Endothelial cell of umbilical vein (primary cell): ENCODE measurements around the gene AMPH. TPM values are rescaled to one million over a fixed set of nuclear protein-coding genes. Genes with fewer than 3 reads are reported as not detected.

Experiments
- BruUV-seq: library from RNA; stranded (reverse); fragments of 400-500 nt; replicated peaks from 2 replicates; lab custom pipeline; 2021; lab: Mats Ljungman, UMichigan
- CTCF ChIA-PET: fragments of 300-600, 350-600 bp; sonication (Branson Sonifier 250); formaldehyde crosslinking; loops from one replicate; lab custom pipeline; 2021; ENCODE audit warnings: antibody characterized with exemption, inconsistent platforms; lab: Charles Lee
- POLR2A ChIA-PET: fragments of 300-600, 350-600 bp; sonication (Branson Sonifier 250); formaldehyde crosslinking; loops from one replicate; lab custom pipeline; 2021; ENCODE audit warnings: antibody characterized with exemption, inconsistent platforms; lab: Charles Lee
- DNase-seq: peaks from one replicate; pipeline ENCODE4 v3.0.0-alpha.2; 2011; ENCODE audit warnings: low read depth, low spot score
- FAIRE-seq: peaks from 2 replicates; lab custom pipeline; 2011; peaks lifted over from hg19 to GRCh38; lab: Jason Lieb, UNC
- H2AFZ ChIP-seq: 2 replicates; pipeline ENCODE4 v1.6.0; 2012; ENCODE audit warnings: low read depth, low read length, control low read depth, inconsistent platforms
- H3K27ac ChIP-seq: 2 replicates; pipeline ENCODE4 v1.5.1; 2011; ENCODE audit warnings: low read depth, mild to moderate bottlenecking, control low read depth, low read length, moderate library complexity; ENCODE audit not compliant: insufficient read depth
- H3K27me3 ChIP-seq, 2 experiments: 2 replicates each; pipeline versions ENCODE4 v1.6.0 to v1.6.1; 2011; ENCODE audit warnings: low read length in 2 of 2, mixed read lengths in 1 of 2; ENCODE audit not compliant: control insufficient read depth in 2 of 2, insufficient read depth in 2 of 2
- H3K36me3 ChIP-seq, 2 experiments: 2 replicates in 1 of 2; 3 replicates in 1 of 2; pipeline ENCODE4 v1.5.1; 2011; ENCODE audit warnings: low read length in 2 of 2, mild to moderate bottlenecking in 1 of 2, moderate library complexity in 1 of 2; ENCODE audit not compliant: control insufficient read depth in 2 of 2, insufficient read depth in 2 of 2; ENCODE audit errors: extremely low read depth in 1 of 2
- H3K4me1 ChIP-seq: 3 replicates; pipeline ENCODE4 v1.5.1; 2011; ENCODE audit warnings: mild to moderate bottlenecking, low read length; ENCODE audit not compliant: control insufficient read depth, insufficient read depth; ENCODE audit errors: extremely low read depth
- H3K4me2 ChIP-seq: 2 replicates; pipeline ENCODE4 v1.6.1; 2011; ENCODE audit warnings: low read length, control low read depth, mixed read lengths; ENCODE audit not compliant: insufficient read depth
- H3K4me3 ChIP-seq, 3 experiments: fragments of 200-600 bp in 1 of 3; sonication (generic), shearing (Covaris generic) in 1 of 3; replicated peaks in 1 of 3; 2 replicates each; pipeline ENCODE4 v1.5.1; 2011 to 2016; ENCODE audit warnings: control low read depth in 3 of 3, low read length in 3 of 3, mild to moderate bottlenecking in 2 of 3, inconsistent platforms in 1 of 3, low read depth in 1 of 3, moderate library complexity in 1 of 3; ENCODE audit not compliant: insufficient read depth in 1 of 3
- H3K79me2 ChIP-seq: 2 replicates; pipeline ENCODE4 v1.6.0; 2012; ENCODE audit warnings: low read length, inconsistent platforms; ENCODE audit not compliant: control insufficient read depth, insufficient read depth
- H3K9ac ChIP-seq: replicated peaks from 2 replicates; pipeline ENCODE3; 2011; ENCODE audit warnings: low read length, control low read depth; ENCODE audit not compliant: insufficient read depth; ENCODE audit errors: extremely low read depth
- H3K9me1 ChIP-seq: replicated peaks from 3 replicates; pipeline ENCODE4 v1.6.0; 2011; ENCODE audit warnings: mild to moderate bottlenecking, low read length; ENCODE audit not compliant: control insufficient read depth, insufficient read depth; ENCODE audit errors: extremely low read depth
- H3K9me3 ChIP-seq: replicated peaks from 2 replicates; pipeline ENCODE4 v1.5.1; 2012; ENCODE audit warnings: low read length, inconsistent platforms; ENCODE audit not compliant: control insufficient read depth, insufficient read depth
- H4K20me1 ChIP-seq: replicated peaks from 2 replicates; pipeline ENCODE3; 2011; ENCODE audit warnings: mild to moderate bottlenecking, low read length; ENCODE audit not compliant: control insufficient read depth, insufficient read depth; ENCODE audit errors: extremely low read depth
- CTCF ChIP-seq, 2 donors: IDR thresholded peaks; 1 replicate in 1 of 2; 2 replicates in 1 of 2; pipeline ENCODE4 v1.5.1; 2011; ENCODE audit warnings: low read length in 2 of 2, mild to moderate bottlenecking in 2 of 2, moderate library complexity in 2 of 2, control low read depth in 1 of 2, inconsistent platforms in 1 of 2, low read depth in 1 of 2; ENCODE audit not compliant: insufficient read depth in 1 of 2; ENCODE audit errors: extremely low read depth in 1 of 2
- EZH2 ChIP-seq: IDR thresholded peaks from 2 replicates; pipeline ENCODE4 v1.6.1; 2012; ENCODE audit warnings: borderline replicate concordance, low read depth, mild to moderate bottlenecking, moderate library complexity, low read length, inconsistent platforms; ENCODE audit not compliant: severe bottlenecking
- FOS ChIP-seq: IDR thresholded peaks from 2 replicates; pipeline ENCODE4 v1.6.1; 2011; ENCODE audit warnings: mild to moderate bottlenecking, low read length, moderate library complexity, borderline replicate concordance; ENCODE audit not compliant: insufficient read depth
- GATA2 ChIP-seq: IDR thresholded peaks from 2 replicates; pipeline ENCODE4 v1.7.0; 2011; ENCODE audit warnings: low read depth, mild to moderate bottlenecking, moderate library complexity, mixed read lengths, low read length; ENCODE audit not compliant: insufficient read length, insufficient read depth
- JUN ChIP-seq: IDR thresholded peaks from 2 replicates; pipeline ENCODE4 v1.6.1; 2011; ENCODE audit warnings: borderline replicate concordance, low read depth; ENCODE audit not compliant: insufficient read length, insufficient read depth
- MAX ChIP-seq: IDR thresholded peaks from 2 replicates; pipeline ENCODE4 v1.6.1; 2011; ENCODE audit not compliant: insufficient read depth, insufficient read length
- MYC ChIP-seq: IDR thresholded peaks from one replicate; pipeline ENCODE4 v1.6.1; 2011; ENCODE audit warnings: mild to moderate bottlenecking, low read depth, low read length
- POLR2A ChIP-seq: IDR thresholded peaks from 2 replicates; pipeline ENCODE4 v1.6.1; 2012; ENCODE audit warnings: low read depth, mild to moderate bottlenecking, control low read depth, low read length
- POLR2AphosphoS5 ChIP-seq: IDR thresholded peaks from 2 replicates; pipeline ENCODE4 v1.6.1; 2012; ENCODE audit warnings: low read depth, mild to moderate bottlenecking, control low read depth, low read length, moderate library complexity; ENCODE audit not compliant: insufficient read depth
- dilution Hi-C: fragments of 300-500 bp; cut with MboI; formaldehyde crosslinking; loops from one replicate; pipeline ENCODE4 v1.15.0; 2019; ENCODE audit warnings: low sequenced_read_pairs; ENCODE audit not compliant: extremely low pct_ligation_motif_present
- intact Hi-C: fragments of 100-400 bp; cut with micrococcal nuclease; formaldehyde crosslinking; loops from one replicate; pipeline ENCODE4 v1.10.0; 2022
- polyA plus RNA-seq, 4 experiments: library from polyadenylated mRNA; depleted of rRNA in 3 of 4; stranded (reverse) in 3 of 4; unstranded in 1 of 4; fragments of >200 nt; gene quantifications; 2 replicates each; pipeline versions ENCODE4 v1.2.1 to v1.2.3, GENCODE V29; 2011 to 2012; ENCODE audit warnings: missing spikeins in 1 of 4
- total RNA-seq: library from RNA; stranded (reverse); gene quantifications from 2 replicates; pipeline ENCODE4 v1.2.3, GENCODE V29; 2021

AMPH gene
- total and polyA plus RNA-seq, 2 donors (not counting 3 experiments of a cell fraction or from before 2014, with no cell fraction given): 5.2 to 9.2 TPM

GRCh38 chr7:38492010-38492409 lies 139.2 kb downstream of the AMPH start:
- Histone ChIP-seq H2AFZ (no peak overlapping the region), H3K9me3 (no peaks in the 10 kb centered on the region), H4K20me1 (no peaks in the 10 kb centered on the region), H3K27ac (no peak overlapping the region), H3K9ac (no peak overlapping the region), H3K27me3 (no peaks in the 10 kb centered on the region), H3K9me1 (no peaks in the 10 kb centered on the region), H3K4me1 (no peaks in the 10 kb centered on the region), H3K4me2 (no peak overlapping the region), H3K79me2 (no peaks in the 10 kb centered on the region), H3K4me3 (no peak overlapping the region), H3K36me3 (no peaks in the 10 kb centered on the region)
- no peak for DNase-seq
- ChIA-PET POLR2A (no interaction called here), CTCF (no interaction called here)
- no TSS peak for BruUV-seq
- dilution Hi-C loops: no loop called here
- intact Hi-C loops: no loop called here
- FAIRE-seq: no peak
- no peak for TF ChIP-seq POLR2A
- TF ChIP-seq JUN: no peak
- TF ChIP-seq EZH2: no peak
- no peak for TF ChIP-seq GATA2

- no peaks in the 10 kb centered on the region for H3K79me2 ChIP-seq
- ChIA-PET CTCF (no interaction called here), POLR2A (no interaction called here)
- intact Hi-C loops: no loop called here
- H3K36me3 ChIP-seq: no peaks in the 10 kb centered on the region
- no peaks in the 10 kb centered on the region for H3K27me3 ChIP-seq
- no peak overlapping the region for H3K4me2 ChIP-seq
- no TSS peak for BruUV-seq
- no peak overlapping the region for H3K9ac ChIP-seq
- dilution Hi-C loops: no loop called here
- no peaks in the 10 kb centered on the region for H4K20me1 ChIP-seq
- no peak for FAIRE-seq
- no peaks in the 10 kb centered on the region for H3K9me3 ChIP-seq
- H3K9me1 ChIP-seq: no peaks in the 10 kb centered on the region
- TF ChIP-seq FOS: no peak
- no peak for TF ChIP-seq POLR2AphosphoS5
- TF ChIP-seq CTCF (IDR thresholded peaks at IDR 0.05; ENCODE audit: extremely low read depth in 1 of 2, insufficient read depth in 1 of 2, low read depth in 1 of 2, low read length in 2 of 2): no peak
- TF ChIP-seq GATA2: no peak
- TF ChIP-seq MYC: no peak
- no peak for TF ChIP-seq MAX
- H3K4me3 ChIP-seq: no peak overlapping the region
- H3K27ac ChIP-seq: no peak overlapping the region
- peaks cover 13% of the 10 kb centered on the region for H3K4me1 ChIP-seq
- no peak overlapping the region for H2AFZ ChIP-seq
- DNase-seq: no peak
These were observed 148.7 kb downstream of the AMPH start for GRCh38 chr7:38482521-38482920.
